ENCODE data around the gene PFKL.

The PFKL gene

DNA sequence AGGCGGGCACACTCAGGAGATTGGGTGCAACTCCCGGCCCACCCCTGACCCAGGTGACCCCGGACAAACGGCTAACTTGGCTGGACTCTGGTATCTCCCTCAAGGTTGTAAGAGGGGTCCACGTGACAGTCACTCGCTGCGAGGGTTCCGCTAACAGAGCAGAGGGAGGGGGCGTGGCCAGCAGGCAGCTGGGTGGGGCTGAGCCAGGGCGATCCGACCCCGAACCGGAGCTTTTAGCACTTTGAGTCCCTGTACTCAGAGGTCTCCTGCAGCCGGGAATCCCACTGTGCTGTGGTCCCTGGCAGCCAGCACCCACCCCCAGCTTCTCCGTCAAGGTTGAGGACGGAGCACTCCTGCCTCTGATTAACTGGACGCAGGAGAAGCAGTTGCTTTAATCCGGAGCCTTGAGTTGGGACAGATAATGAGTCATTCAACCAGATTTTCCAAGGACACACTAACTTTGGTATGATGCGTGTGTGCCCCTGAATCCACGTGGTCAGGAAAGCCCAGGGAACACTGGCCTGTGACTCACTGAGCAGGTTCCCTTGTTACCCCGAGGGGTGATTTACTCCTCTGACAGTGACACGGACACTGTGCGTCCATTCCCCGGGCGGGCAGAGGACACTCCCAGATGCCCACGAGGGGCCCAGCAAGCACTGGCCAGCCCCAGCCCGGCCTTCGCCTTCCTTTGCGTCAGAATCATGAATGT is 70.3 kb downstream of the PFKL start:
- TF ChIP-seq, protein P1, sequence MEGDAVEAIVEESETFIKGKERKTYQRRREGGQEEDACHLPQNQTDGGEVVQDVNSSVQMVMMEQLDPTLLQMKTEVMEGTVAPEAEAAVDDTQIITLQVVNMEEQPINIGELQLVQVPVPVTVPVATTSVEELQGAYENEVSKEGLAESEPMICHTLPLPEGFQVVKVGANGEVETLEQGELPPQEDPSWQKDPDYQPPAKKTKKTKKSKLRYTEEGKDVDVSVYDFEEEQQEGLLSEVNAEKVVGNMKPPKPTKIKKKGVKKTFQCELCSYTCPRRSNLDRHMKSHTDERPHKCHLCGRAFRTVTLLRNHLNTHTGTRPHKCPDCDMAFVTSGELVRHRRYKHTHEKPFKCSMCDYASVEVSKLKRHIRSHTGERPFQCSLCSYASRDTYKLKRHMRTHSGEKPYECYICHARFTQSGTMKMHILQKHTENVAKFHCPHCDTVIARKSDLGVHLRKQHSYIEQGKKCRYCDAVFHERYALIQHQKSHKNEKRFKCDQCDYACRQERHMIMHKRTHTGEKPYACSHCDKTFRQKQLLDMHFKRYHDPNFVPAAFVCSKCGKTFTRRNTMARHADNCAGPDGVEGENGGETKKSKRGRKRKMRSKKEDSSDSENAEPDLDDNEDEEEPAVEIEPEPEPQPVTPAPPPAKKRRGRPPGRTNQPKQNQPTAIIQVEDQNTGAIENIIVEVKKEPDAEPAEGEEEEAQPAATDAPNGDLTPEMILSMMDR (conservative IDR thresholded peaks at IDR 0.05): no peak
- peak overlapping the region; percentile 41; the same call in 1 of the 2 replicates for H3K27ac ChIP-seq

DNA sequence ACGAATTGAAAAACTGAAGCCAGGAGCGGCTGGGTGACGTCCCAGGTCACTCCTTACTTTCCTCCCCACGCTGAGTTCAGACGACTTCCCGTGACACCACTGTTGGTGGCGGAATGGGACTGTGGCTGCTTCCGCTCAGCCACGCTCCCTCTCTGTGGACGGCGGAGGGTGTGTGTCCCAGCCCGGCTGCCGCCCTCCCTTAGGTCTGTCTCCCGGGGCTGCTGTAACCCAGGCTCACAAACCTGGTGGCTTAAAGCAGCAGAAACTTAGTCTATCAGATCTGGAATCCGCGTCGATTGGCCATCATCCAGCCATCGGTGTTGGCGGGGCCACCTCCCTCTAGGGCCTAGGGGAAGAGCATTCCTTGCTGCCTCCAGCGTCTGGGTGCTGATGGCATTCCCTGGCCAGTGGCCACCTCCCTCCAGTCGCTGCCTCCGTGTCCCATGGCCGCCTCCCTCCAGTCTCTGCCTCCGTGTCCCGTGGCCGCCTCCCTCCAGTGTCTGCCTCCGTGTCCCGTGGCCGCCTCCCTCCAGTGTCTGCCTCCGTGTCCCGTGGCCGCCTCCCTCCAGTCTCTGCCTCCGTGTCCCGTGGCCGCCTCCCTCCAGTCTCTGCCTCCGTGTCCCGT is 71.0 kb downstream of the PFKL start:
- TF ChIP-seq, protein P1 (conservative IDR thresholded peaks at IDR 0.05): no peak
- peak overlapping the region; percentile 41; the same call in 1 of the 2 replicates for H3K27ac ChIP-seq

DNA sequence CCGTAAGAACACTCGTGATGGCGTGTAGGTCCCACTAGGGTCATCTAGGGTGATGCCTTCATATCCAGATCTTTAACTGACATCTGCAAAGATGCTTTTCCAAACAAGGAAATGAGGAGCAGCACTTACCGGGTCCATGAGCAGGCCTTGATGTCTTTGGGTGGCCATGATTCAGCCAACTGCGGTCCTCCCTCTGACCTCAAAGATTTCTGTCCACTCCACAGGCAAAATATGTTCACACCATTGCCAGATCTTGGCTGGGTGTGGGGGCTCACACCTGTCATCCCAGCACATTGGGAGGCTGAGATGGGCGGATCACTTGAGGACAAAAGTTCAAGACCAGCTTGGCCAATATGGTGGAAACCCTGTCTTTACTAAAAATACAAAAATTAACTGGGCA is 71.7 kb downstream of the PFKL start:
- H3K27ac ChIP-seq: no peak overlapping the region
- TF ChIP-seq, protein P1 (conservative IDR thresholded peaks at IDR 0.05): no peak

DNA sequence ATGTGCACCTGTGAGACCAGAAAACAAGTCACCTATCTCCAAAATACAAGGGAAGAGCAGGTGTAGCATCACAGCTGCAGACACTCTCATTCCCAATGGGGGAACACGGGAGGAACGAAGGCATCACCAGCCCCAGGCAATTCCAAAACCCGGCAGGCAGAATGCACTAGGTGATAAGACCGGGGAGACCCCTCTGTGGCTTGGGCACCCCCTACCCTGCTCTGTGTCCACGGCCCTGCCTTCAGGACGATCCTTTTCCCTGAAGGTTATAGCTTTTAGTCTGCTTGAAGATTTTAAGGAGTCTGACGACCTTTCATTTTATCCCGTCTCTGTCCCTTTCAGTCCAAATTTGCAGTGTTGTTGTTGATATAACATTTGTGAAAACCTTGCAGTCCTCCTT is 72.8 kb downstream of the PFKL start:
- TF ChIP-seq, protein P1 (conservative IDR thresholded peaks at IDR 0.05): no peak
- H3K27ac ChIP-seq: no peak overlapping the region

DNA sequence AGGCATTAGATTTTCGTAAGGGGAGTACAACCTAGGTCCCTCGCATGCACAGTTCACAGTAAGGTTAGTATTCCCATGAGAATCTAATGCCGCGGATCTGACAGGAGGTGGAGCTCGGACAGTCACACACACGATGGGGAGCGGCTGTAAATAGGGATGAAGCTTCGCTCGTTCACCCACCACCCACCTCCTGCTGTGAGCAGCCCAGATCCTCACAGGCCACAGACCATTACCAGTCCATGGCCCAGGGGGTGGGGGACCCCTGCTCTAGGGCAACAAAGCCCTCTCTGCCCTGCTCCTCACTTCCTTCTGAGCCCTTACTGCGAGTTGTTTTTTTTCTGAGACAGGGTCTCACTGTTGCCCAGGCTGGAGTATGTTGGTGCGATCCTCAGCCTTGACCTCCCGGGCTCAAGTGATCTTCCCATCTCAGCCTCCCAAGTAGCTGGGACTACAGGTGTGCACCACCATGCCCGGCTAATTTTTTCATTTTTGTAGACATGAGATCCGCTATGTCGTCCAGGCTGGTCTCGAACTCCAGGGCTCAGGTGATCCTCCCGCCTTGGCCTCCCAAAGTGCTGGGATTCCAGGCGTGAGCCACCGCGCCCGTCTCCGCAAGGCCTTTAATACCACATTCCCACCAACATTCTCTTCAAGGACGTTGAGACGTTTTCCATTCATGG is 74.9 kb downstream of the PFKL start:
- TF ChIP-seq, protein P1 (conservative IDR thresholded peaks at IDR 0.05): no peak
- H3K27ac ChIP-seq: no peak overlapping the region

DNA sequence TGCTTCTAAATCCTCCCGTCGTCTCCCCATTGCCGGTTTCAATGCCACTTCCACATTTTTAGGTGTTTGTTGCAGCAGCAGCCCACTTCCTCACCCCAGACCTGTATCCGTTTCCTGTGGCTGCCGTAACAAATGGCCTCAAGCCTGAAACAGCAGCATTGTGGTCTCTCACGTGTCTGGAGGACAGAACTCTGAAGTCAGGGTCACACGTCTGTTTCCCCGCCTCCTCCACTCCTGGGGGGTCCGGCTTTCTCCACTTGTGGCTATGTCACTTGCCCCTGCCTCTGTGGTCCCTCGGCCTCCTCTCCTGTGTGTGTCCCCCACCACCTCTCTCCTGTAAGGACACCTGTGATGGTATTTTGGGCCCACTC is 75.4 kb downstream of the PFKL start:
- TF ChIP-seq, protein P1 (conservative IDR thresholded peaks at IDR 0.05): no peak
- H3K27ac ChIP-seq: no peak overlapping the region

DNA sequence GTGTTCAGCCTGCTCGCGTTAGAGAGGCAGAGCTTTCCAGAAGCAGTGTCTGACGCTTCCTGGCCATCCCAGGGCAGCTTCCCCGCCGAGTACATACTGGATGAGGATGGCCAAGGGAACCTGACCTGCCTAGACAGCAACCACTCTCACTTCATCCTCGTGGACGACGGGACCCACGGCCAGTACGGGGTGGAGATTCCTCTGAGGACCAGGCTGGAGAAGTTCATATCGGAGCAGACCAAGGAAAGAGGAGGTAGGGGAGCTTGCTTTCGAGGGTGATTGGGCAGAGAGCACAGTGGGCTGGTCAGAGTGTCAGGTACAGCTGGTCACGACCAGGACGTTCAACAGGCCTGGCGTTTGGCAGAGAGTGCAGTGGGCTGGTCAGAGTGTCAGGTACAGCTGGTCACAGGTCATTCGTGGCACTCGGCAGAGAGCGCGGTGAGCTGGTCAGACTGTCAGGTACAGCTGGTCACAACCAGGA is 75.9 kb downstream of the PFKL start:
- TF ChIP-seq, protein P1 (conservative IDR thresholded peaks at IDR 0.05): no peak
- H3K27ac ChIP-seq: no peak overlapping the region

Measured in VCaP (cell line).